Gastrocnemius medialis (tissue), 4 donors: ENCODE measurements around the gene DPYD. TPM values are rescaled to one million over a fixed set of nuclear protein-coding genes. Genes with fewer than 3 reads are reported as not detected.

ENCODE experiments used
- ATAC-seq, 2 donors: fragments of 150-250 bp; one replicate each; pipeline ENCODE4 v1.9.1; 2016
- DNase-seq, 2 donors: peaks; one replicate each; pipeline ENCODE4 v3.0.0-alpha.2; 2019
- H3K27ac ChIP-seq, 4 donors: fragments of 200-600 bp; sonication (generic); 1 replicate in 1 of 4; 2 replicates in 3 of 4; pipeline ENCODE4 v1.5.1; 2016 to 2018; ENCODE audit warnings: mild to moderate bottlenecking in 2 of 4, moderate library complexity in 1 of 4
- H3K27me3 ChIP-seq, 3 donors: fragments of 200-600 bp; sonication (generic) in 2 of 3; 1 replicate in 1 of 3; 2 replicates in 2 of 3; pipeline versions ENCODE4 v1.5.1 to v1.6.0; 2016 to 2019; ENCODE audit warnings: mild to moderate bottlenecking in 1 of 3, moderate library complexity in 1 of 3
- H3K36me3 ChIP-seq, 2 donors: fragments of 200-600 bp; sonication (generic) in 1 of 2; one replicate each; pipeline ENCODE4 v1.5.1; 2017 to 2018
- H3K4me1 ChIP-seq, 2 donors: fragments of 200-600 bp; sonication (generic) in 1 of 2; one replicate each; pipeline ENCODE4 v1.5.1; 2016 to 2017; ENCODE audit warnings: mild to moderate bottlenecking in 2 of 2
- H3K4me3 ChIP-seq, 4 donors: fragments of 200-600 bp; sonication (generic) in 3 of 4; 1 replicate in 1 of 4; 2 replicates in 3 of 4; pipeline ENCODE4 v1.5.1; 2016 to 2019; ENCODE audit warnings: mild to moderate bottlenecking in 2 of 4
- H3K9me3 ChIP-seq, 3 donors: fragments of 200-600 bp; sonication (generic) in 2 of 3; 1 replicate in 1 of 3; 2 replicates in 2 of 3; pipeline ENCODE4 v1.5.1; 2016 to 2019
- POLR2A ChIP-seq, 2 donors: fragments of 450-650 bp; IDR thresholded peaks; one replicate each; pipeline ENCODE4 v1.6.1; 2017; ENCODE audit warnings: antibody characterized with exemption in 2 of 2, mild to moderate bottlenecking in 2 of 2, moderate library complexity in 2 of 2
- in situ Hi-C, 4 donors: fragments of 200-750 bp; cut with MboI; loops; one replicate each; pipeline versions ENCODE4 v1.15.0 to v1.8.0; 2017; ENCODE audit warnings: low sequenced_read_pairs in 4 of 4
- intact Hi-C: fragments of 100-400 bp; cut with DNase I; formaldehyde crosslinking; loops from one replicate; pipeline ENCODE4 v1.15.1; 2023; ENCODE audit warnings: low total_unique reads
- total RNA-seq, 4 donors: library from RNA; depleted of rRNA; stranded (reverse); fragments of >200 nt; gene quantifications; one replicate each; pipeline versions ENCODE4 v1.1.0 to v1.2.3, GENCODE V29; 2016
- TF ChIP-seq, protein P1 (sequence below), 5 experiments: fragments of 450-650 bp in 3 of 5; fragments of 200-600 bp in 2 of 5; sonication (generic) in 2 of 5; IDR thresholded peaks in 4 of 5; conservative IDR thresholded peaks in 1 of 5; 1 replicate in 4 of 5; 2 replicates in 1 of 5; pipeline ENCODE4 v1.5.1; 2016 to 2019; ENCODE audit warnings: antibody characterized with exemption in 5 of 5, mild to moderate bottlenecking in 3 of 5, moderate library complexity in 3 of 5

Gene DPYD
- total RNA-seq, 4 donors from 2014 or later, result 4.6 to 13.9 (median 9.1) TPM

DNA sequence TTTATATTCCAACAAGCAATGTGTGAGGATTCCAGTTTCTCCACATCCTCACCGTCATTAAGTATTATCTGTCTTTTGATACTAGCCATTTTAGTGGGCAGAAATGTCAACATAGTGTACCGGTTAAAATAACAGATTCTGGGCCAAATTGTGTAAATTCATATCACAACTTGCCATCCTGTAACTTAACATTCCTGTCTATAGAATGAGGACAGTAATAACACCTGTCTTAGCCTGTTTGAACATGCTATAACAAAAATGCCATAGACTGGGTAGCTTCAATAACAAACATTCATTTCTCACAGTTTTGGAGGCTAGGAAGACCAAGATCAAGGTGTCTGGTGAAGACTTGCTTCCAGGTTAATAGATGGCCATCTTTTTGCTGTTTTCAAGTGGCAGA is 708.2 kb downstream of the DPYD start:
- H3K27ac ChIP-seq, result no peak overlapping the region
- intact Hi-C loops (no loop called here), in situ Hi-C loops (no loop called here)
- no peaks in the 10 kb centered on the region for H3K27me3 ChIP-seq
- no peaks in the 10 kb centered on the region for H3K4me1 ChIP-seq
- DNase-seq (no peak), ATAC-seq (no peak)
- H3K9me3 ChIP-seq, result no peaks in the 10 kb centered on the region
- TF ChIP-seq, protein P1, sequence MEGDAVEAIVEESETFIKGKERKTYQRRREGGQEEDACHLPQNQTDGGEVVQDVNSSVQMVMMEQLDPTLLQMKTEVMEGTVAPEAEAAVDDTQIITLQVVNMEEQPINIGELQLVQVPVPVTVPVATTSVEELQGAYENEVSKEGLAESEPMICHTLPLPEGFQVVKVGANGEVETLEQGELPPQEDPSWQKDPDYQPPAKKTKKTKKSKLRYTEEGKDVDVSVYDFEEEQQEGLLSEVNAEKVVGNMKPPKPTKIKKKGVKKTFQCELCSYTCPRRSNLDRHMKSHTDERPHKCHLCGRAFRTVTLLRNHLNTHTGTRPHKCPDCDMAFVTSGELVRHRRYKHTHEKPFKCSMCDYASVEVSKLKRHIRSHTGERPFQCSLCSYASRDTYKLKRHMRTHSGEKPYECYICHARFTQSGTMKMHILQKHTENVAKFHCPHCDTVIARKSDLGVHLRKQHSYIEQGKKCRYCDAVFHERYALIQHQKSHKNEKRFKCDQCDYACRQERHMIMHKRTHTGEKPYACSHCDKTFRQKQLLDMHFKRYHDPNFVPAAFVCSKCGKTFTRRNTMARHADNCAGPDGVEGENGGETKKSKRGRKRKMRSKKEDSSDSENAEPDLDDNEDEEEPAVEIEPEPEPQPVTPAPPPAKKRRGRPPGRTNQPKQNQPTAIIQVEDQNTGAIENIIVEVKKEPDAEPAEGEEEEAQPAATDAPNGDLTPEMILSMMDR (IDR thresholded peaks at IDR 0.05 in 4 of 5, conservative IDR thresholded peaks at IDR 0.05 in 1 of 5), result no peak
- TF ChIP-seq POLR2A (IDR thresholded peaks at IDR 0.05), result no peak
- no peak overlapping the region for H3K4me3 ChIP-seq
- H3K36me3 ChIP-seq, result no peaks in the 10 kb centered on the region

DNA sequence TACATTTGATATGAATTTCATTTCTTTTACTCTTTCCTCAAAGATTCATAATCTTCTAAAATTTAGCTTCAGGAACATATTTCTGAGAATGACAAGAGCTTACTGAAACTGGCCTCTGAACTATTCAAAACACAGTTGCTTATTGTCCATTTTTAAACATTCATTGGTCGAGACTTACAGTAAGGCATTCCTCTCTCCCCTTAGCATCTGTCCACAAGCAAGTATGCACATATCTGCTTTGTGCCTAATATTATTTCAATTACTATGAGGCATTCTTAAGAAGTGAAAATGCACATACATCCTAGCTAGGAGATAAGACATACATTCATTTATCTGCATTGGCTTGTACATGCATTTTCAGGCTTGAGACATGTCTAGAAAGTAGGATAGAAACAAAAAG is 710.5 kb downstream of the DPYD start:
- no peak for TF ChIP-seq POLR2A (IDR thresholded peaks at IDR 0.05)
- TF ChIP-seq, protein P1 (IDR thresholded peaks at IDR 0.05 in 4 of 5, conservative IDR thresholded peaks at IDR 0.05 in 1 of 5), result no peak
- DNase-seq, result no peak
- no peaks in the 10 kb centered on the region for H3K36me3 ChIP-seq
- intact Hi-C loops (no loop called here), in situ Hi-C loops (no loop called here)
- no peak overlapping the region for H3K27ac ChIP-seq
- no peaks in the 10 kb centered on the region for H3K9me3 ChIP-seq
- no peaks in the 10 kb centered on the region for H3K4me1 ChIP-seq
- no peaks in the 10 kb centered on the region for H3K27me3 ChIP-seq
- ATAC-seq, result no peak
- H3K4me3 ChIP-seq, result no peak overlapping the region

DNA sequence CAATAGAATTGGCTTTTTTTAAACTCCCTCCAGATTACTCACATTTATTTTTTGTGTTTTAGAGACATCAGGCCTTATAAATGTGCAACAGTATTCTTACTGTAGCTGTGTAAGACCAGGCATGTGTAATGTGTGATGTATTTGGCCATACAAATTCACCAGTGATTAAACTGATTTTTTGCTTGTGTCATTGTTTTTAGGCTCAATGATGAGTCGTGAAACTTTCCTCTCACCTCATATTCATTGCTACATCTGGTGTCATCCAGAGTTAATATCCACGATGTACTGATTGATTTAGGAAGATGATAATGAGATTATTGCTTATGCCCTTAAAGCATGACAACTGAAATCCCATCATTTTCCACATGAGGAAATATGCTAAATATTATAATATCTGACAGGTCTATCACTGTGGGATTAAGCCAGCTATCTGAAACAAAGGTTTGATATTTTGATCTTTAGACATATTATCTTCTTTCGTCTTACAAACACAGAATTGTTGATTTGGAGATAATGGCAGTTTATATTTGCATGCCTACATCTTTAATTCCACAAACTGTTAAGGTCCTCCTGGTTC is 711.4 kb downstream of the DPYD start:
- in situ Hi-C loops, result no loop called here
- DNase-seq, result no peak
- Histone ChIP-seq H3K4me3 (no peak overlapping the region), H3K27ac (no peak overlapping the region), H3K4me1 (no peaks in the 10 kb centered on the region), H3K36me3 (no peaks in the 10 kb centered on the region), H3K9me3 (no peaks in the 10 kb centered on the region), H3K27me3 (no peaks in the 10 kb centered on the region)
- intact Hi-C loops, result no loop called here
- no peak for TF ChIP-seq POLR2A (IDR thresholded peaks at IDR 0.05)
- TF ChIP-seq, protein P1 (IDR thresholded peaks at IDR 0.05 in 4 of 5, conservative IDR thresholded peaks at IDR 0.05 in 1 of 5), result no peak
- ATAC-seq, result no peak

DNA sequence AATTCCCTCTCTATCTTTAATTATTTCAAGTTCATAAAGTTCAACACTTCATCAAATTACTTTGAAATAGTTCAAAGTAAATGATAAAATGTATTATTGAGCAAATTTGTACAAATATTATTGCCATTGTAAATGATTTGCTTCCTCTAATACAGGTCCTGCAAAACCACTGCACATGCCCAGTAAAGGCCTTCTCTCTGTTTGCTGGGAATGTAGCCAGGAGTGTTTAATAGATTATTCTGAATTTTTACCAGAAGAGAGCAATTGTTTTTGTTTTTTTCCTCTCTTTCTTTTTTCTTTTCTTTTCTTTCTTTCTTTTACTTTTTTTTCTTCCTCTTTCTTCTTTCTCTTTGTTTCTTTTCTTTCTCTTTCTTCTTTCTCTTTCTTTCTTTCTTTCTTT is 713.0 kb downstream of the DPYD start:
- TF ChIP-seq POLR2A (IDR thresholded peaks at IDR 0.05), result no peak
- TF ChIP-seq, protein P1 (IDR thresholded peaks at IDR 0.05 in 4 of 5, conservative IDR thresholded peaks at IDR 0.05 in 1 of 5), result no peak
- no peak for ATAC-seq
- no peaks in the 10 kb centered on the region for H3K27me3 ChIP-seq

DNA sequence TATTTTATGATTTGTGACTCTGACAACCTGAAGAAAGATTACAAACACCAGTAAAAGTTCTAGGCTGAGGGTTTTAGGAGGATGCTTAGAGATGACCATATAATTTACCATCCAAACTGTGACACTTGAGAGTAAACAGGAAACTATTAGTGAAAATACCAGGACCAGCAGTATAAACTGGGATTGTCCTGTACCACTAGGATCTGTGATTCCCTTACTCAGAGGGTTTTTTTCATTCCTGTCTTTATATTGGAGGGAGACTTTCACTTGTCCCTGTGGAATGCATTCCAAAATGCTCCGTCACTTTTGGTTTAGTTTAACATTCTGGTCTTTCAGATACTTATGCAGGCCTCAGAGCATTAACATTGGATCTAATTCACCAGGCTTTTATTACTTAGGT is 716.4 kb downstream of the DPYD start:
- Histone ChIP-seq H3K4me3 (no peak overlapping the region), H3K36me3 (no peaks in the 10 kb centered on the region), H3K27me3 (no peaks in the 10 kb centered on the region), H3K4me1 (no peaks in the 10 kb centered on the region), H3K27ac (no peak overlapping the region), H3K9me3 (no peaks in the 10 kb centered on the region)
- ATAC-seq (no peak), DNase-seq (no peak)
- intact Hi-C loops, result no loop called here
- TF ChIP-seq, protein P1 (IDR thresholded peaks at IDR 0.05 in 4 of 5, conservative IDR thresholded peaks at IDR 0.05 in 1 of 5), result no peak
- TF ChIP-seq POLR2A (IDR thresholded peaks at IDR 0.05), result no peak
- in situ Hi-C loops, result no loop called here

More for the DNA sequence above, 713.0 kb downstream of the DPYD start:
- intact Hi-C loops, result no loop called here
- H3K36me3 ChIP-seq, result no peaks in the 10 kb centered on the region
- DNase-seq, result no peak
- no peaks in the 10 kb centered on the region for H3K4me1 ChIP-seq
- no peak overlapping the region for H3K4me3 ChIP-seq
- H3K27ac ChIP-seq, result no peak overlapping the region
- in situ Hi-C loops, result no loop called here
- no peaks in the 10 kb centered on the region for H3K9me3 ChIP-seq
